RPMI7951 (cell line): Measurements from ENCODE around the gene CIC. TPM values are rescaled to one million over a fixed set of nuclear protein-coding genes. Genes with fewer than 3 reads are reported as not detected.
A peak's percentile ranks its signal among the peaks of the same experiment; 100 is the strongest.
"Not testable (repeated sequence)": the region's sequence is repeated elsewhere in the genome, so short reads cannot be mapped to it uniquely, and the experiment has no call there.

ENCODE experiments used
- DNase-seq: peaks from one replicate; pipeline ENCODE4 v3.0.0-alpha.2; 2012; ENCODE audit warnings: low read depth
- total RNA-seq: library from RNA; depleted of rRNA; stranded (reverse); fragments of >200 nt; shearing (Covaris generic); gene quantifications from 2 replicates; pipeline ENCODE4 v1.2.3, GENCODE V29; 2014

CIC gene
- total RNA-seq, 1 experiment from 2014 or later, result 12.9 TPM

DNA sequence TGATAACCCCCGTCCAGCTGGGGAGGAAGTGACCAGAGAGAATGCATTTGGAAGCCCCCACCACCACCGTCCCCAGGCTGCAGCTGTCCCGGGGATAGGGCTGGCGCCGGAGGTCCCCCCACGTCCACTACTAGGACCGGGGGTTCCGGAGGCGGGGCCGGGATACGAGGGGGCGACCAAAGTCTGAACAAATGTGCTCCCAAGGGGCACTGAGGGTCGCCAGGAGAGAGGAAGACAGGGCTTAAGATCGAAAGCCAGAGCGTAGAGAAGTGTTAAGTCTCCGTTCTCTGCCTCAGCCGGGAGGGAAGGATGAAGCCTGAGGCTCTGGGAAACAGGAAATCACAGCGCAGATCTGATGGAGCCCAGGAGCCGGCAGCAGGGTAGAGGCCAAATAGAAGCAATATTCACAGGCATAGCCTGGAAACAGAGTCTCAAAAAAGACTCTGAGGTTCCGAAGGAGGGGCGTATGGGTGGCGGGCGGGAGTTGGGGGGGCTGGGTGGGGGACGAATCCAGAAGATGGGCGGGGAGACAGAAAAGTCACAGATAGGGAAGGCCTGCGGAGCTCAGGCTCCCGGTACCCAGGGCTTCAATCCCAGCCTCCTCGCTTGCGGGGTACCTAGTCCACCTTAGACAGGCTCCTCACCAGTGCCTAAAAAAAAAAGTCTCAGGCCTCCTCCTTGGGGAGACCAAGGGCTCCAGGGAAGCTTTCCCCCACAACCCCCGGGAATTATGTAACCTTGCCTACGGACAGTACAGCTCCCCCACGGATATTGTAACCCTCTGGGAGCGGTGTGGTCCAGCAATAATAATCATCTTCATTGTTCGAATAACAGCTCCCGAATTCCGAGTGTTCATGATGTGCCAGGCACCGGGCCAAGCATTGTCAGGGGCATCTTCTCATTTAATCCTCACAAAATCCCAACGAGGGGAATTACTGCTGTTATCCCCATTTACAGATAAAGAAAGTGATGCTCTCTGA is 13.0 kb upstream of the CIC start:
- peak; percentile 67 for DNase-seq

DNA sequence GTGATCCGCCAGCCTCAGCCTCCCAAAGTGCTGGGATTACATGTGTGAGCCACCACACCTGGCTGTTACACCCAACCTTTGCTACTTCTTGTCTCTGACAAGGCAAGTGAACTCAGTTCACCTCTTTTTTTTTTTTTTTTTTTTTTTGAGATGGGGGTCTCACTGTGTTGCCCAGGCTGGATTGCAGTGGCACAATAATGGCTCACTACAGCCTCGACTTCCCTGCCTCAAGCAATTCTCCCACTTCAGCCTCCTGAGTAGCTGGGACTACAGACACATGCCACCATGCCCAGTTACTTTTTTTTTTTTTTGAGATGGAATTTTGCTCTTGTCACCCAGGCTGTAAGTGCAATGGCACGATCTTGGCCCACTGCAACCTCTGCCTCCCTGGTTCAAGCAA is 11.2 kb upstream of the CIC start:
- not testable (repeated sequence) for DNase-seq

DNA sequence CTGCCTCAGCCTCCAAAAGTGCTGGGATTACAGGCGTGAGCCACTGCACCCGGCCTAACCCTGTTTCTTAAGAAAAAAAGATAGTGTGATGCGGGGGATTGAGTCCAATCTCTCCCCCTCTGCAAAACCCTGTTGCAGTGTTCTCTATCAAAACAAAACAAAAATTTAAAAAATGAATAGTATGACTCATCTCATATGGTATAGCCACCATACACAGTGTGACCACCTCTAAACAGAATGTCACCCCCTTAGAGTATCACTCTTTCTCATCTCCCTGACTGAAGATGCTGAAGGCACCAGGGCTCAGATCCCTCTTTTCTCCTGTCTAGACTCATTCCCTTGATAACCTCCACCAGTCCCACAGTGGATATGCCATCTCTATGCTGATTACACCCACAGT is 7.3 kb upstream of the CIC start:
- DNase-seq, result no peak

DNA sequence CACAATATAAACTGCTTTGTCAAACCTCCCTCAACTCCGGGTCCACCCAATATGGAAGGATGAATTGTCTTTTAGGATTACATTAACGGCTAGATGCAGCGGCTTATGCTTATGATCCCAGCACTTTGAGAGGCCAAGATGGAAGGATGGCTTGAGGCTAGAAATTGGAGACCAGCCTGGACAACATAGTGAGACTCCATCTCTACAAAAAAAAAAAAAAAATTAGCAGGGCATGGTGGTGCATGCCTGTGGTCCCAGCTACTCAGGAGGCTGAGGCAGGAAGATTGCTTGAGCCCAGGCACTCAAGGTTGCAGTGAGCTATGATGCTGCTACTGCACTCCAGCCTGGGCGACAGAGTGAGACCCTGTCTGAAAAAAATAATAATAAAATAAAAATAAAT is 2.9 kb upstream of the CIC start:
- not testable (repeated sequence) for DNase-seq

DNA sequence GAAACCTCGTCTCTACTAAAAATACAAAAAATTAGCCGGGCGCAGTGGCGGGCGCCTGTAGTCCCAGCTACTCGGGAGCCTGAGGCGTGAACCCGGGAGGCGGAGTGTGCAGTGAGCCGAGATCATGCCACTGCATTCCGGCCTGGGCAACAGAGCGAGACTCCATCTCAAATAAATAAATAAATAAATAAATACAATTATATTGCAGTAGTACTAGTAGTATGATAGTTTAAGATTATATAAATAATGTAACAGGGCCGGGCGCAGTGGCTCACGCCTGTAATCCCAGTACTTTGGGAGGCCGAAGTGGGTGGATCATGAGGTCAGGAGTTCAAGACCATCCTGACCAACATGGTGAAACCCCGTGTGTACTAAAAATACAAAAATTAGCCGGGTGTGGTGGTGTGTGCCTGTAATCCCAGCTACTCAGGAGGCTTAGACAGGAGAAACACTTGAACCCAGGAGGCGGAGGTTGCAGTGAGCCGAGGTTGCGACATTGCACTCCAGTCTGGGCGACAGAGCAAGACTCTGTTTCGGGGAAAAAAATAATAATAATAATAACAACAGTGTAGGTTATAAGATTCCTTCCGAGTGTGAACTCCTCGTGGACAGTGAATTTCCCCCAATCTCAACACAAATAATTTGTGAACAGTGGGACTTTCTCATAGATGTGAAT is 2.0 kb upstream of the CIC start:
- DNase-seq, result not testable (repeated sequence)

DNA sequence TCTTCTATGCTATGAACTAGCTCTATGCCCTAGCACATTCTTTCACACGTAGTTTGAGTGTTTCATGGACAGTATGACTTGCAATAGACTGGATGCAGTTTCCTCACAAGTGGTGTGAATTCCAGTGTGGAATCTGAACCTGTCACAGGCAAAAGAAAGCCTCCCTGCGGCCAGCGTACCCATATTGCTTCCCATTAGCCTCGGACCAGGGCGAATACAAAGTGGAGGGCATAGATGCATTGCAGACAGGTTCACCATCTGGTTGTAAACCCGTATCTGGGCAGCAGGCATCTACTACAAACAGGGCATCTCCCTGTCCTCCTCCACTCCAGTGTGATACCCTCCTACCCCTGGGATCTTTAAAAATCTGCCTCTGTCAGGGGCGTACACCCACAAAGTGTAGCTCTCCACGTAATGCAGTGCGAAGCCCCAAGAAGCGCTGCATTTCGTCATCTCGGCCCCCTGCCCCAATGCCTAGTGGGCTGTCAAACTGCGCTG is 1.4 kb upstream of the CIC start:
- no peak for DNase-seq

- peak; percentile 99 for DNase-seq
These were observed 829 bp upstream of the CIC start for GRCh38 chr19:42268142-42268703.

GRCh38 chr19:42269478-42270345 is 660 bp downstream of the CIC start:
- DNase-seq, result no peak

GRCh38 chr19:42270346-42271044 is 1.4 kb downstream of the CIC start:
- peak; percentile 79 for DNase-seq

DNA sequence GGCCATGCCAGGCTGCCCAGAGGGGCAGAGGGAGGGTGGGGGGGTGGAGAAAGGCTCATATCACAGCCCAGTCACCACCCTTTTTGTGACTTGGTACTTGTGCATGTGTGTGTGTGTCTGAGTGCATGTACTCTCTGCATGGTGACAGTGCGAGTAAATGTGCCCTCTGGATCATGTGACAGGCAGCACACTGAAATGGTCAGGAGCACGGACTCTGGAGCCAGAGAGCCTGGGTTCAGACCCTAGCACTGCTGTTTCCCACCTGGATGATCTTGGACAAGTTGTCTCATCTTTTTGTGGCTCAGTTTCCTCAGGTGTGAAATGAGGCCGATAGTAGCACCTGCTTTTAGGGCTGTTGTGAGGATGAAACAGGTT is 2.0 kb downstream of the CIC start:
- no peak for DNase-seq

- no peak for DNase-seq
These were observed 2.9 kb downstream of the CIC start for GRCh38 chr19:42271861-42272534.

DNA sequence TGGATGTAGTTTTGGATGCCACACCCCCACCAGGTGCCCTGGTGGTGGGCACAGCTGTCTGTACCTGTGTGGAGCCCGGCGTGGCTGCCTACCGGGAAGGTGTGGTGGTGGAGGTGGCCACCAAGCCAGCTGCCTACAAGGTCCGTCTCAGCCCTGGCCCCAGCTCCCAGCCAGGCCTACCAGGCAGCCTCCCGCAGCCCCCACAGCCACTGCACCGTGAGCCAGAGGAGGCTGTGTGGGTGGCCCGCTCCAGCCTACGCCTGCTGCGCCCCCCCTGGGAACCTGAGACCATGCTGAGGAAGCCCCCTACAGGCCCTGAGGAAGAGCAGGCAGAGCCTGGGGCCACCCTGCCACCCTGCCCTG is 3.5 kb downstream of the CIC start:
- DNase-seq, result no peak

DNA sequence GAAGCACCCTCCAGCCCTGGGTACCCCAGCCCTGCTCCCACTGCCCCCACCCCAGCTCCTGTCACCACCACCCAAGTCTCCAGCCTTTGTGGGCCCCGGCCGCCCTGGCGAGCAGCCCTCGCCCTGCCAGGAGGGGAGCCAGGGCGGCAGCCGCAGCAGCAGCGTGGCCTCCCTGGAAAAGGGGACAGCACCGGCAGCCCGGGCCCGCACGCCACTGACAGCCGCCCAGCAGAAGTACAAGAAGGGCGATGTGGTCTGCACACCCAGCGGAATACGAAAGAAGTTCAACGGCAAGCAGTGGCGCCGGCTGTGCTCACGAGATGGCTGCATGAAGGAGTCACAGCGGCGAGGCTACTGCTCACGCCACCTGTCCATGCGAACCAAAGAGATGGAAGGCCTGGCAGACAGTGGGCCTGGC is 3.9 kb downstream of the CIC start:
- no peak for DNase-seq

GRCh38 chr19:42273407-42274064 is 4.5 kb downstream of the CIC start:
- no peak for DNase-seq

DNA sequence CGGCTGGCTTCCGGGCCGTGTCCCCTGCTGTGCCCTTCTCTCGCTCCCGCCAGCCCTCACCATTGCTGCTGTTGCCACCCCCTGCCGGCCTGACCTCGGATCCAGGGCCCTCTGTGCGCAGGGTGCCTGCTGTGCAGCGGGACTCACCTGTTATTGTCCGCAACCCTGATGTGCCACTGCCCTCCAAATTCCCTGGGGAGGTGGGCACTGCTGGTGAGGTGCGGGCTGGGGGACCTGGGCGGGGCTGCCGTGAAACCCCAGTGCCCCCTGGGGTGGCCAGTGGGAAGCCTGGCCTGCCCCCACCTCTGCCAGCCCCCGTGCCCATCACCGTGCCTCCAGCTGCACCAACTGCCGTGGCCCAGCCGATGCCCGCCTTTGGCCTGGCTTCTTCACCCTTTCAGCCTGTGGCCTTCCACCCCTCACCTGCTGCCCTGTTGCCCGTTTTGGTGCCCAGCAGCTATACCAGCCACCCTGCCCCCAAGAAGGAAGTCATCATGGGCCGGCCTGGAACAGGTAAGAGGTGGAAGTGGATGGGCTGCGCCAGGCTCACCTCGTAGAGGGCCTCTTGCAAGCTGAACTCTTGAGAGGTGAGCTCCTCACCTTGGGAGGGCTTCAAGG is 5.1 kb downstream of the CIC start:
- no peak for DNase-seq

- no peak for DNase-seq
These were observed 6.1 kb downstream of the CIC start for GRCh38 chr19:42275103-42275502.

DNA sequence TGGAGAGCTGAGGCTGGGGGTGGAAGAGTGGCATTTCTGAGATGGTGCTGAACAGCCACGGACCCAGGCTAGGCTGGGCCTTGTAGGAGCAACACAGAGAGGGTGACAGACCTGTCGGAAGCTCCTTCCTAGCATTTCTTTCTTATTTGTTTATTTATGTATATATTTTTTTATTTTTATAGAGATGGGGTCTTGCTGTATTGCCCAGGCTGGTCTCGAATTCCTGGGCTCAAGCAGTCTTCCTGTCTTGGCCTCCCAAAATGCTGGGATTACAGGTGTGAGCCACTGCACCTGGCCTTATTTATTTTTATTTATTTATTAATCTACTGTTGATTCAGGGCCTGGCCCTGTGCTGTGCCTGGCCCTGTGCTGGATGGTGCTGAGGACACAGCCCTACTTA is 6.5 kb downstream of the CIC start:
- no peak for DNase-seq

GRCh38 chr19:42276284-42276683 is 7.2 kb downstream of the CIC start:
- no peak for DNase-seq

DNA sequence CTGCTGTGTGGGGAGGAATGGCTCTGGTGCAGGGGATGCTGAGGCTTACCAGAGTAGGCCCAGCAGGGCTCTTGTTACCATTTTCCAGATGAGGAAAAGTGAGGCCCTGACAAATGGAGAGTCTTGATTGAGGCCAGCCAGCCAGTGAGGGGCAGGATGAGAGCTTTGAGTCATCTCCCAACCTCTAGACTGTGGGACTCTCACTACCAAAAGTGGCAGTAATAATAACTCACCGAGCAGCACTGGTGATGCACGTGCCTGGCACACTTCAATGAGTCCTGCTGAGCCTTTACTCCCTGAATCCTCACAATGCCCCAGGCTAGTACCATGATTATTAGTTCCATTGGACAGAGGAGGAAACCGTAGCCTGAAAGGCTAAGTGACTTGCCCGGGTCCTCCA is 7.8 kb downstream of the CIC start:
- peak; percentile 73 for DNase-seq
